Naive thymus-derived CD4-positive, alpha-beta T cell (primary cell): ENCODE data around the gene CERS5. TPM values are rescaled to one million over a fixed set of nuclear protein-coding genes. Genes with fewer than 3 reads are reported as not detected.

ENCODE experiments used
- ATAC-seq: fragments of 150-1000 bp; cut with Tn5 transposase; 2 replicates; pipeline ENCODE4 v1.10.0; 2021; ENCODE audit warnings: mild to moderate bottlenecking, moderate library complexity
- CTCF ChIA-PET: fragments of 350-600 bp; sonication (Branson Sonifier 250); formaldehyde crosslinking; loops from one replicate; lab custom pipeline; 2021; ENCODE audit warnings: antibody characterized with exemption; lab: Charles Lee
- POLR2A ChIA-PET: fragments of 350-600 bp; sonication (Branson Sonifier 250); formaldehyde crosslinking; loops from one replicate; lab custom pipeline; 2021; ENCODE audit warnings: antibody characterized with exemption, inconsistent platforms; lab: Charles Lee
- DNase-seq, 9 donors: peaks; one replicate each; pipeline versions ENCODE4 v3.0.0 to v3.0.0-alpha.2; 2020 to 2022; ENCODE audit warnings: mixed read lengths in 1 of 9
- H3K27ac ChIP-seq: one replicate; pipeline ENCODE4 v1.7.0; 2013; ENCODE audit warnings: mild to moderate bottlenecking, low read depth, low read length, moderate library complexity
- H3K27me3 ChIP-seq, 2 donors: one replicate each; pipeline ENCODE4 v1.7.0; 2013; ENCODE audit warnings: low read length in 2 of 2, mild to moderate bottlenecking in 2 of 2, moderate library complexity in 2 of 2; ENCODE audit not compliant: control insufficient read depth in 2 of 2, insufficient read depth in 2 of 2
- H3K36me3 ChIP-seq, 3 experiments: 1 replicate in 2 of 3; 2 replicates in 1 of 3; pipeline ENCODE4 v1.7.0; 2013; ENCODE audit warnings: low read length in 3 of 3, mild to moderate bottlenecking in 3 of 3, moderate library complexity in 1 of 3; ENCODE audit not compliant: insufficient read depth in 3 of 3, control insufficient read depth in 2 of 3
- H3K4me1 ChIP-seq, 2 donors: one replicate each; pipeline ENCODE4 v1.7.0; 2013; ENCODE audit warnings: low read length in 2 of 2, mild to moderate bottlenecking in 2 of 2, moderate library complexity in 1 of 2; ENCODE audit not compliant: control insufficient read depth in 2 of 2, insufficient read depth in 2 of 2
- H3K4me3 ChIP-seq: 2 replicates; pipeline ENCODE4 v1.7.0; 2013; ENCODE audit warnings: mild to moderate bottlenecking, low read length
- H3K9me3 ChIP-seq, 3 experiments: 1 replicate in 2 of 3; 2 replicates in 1 of 3; pipeline ENCODE4 v1.7.0; 2013; ENCODE audit warnings: low read length in 3 of 3; ENCODE audit not compliant: control insufficient read depth in 2 of 3
- H3K27ac Mint-ChIP-seq, 9 donors: one replicate each; pipeline ENCODE4 v1.8.0; 2020 to 2022; ENCODE audit warnings: mixed read lengths in 9 of 9, mild to moderate bottlenecking in 8 of 9, moderate library complexity in 5 of 9, inconsistent platforms in 2 of 9
- H3K27me3 Mint-ChIP-seq, 5 donors: one replicate each; pipeline ENCODE4 v1.8.0; 2021 to 2022; ENCODE audit warnings: mixed read lengths in 5 of 5, mild to moderate bottlenecking in 1 of 5
- H3K36me3 Mint-ChIP-seq, 5 donors: one replicate each; pipeline ENCODE4 v1.8.0; 2020 to 2022; ENCODE audit warnings: mixed read lengths in 5 of 5, mild to moderate bottlenecking in 3 of 5, inconsistent platforms in 1 of 5
- H3K4me1 Mint-ChIP-seq, 7 donors: one replicate each; pipeline ENCODE4 v1.8.0; 2020 to 2022; ENCODE audit warnings: mixed read lengths in 7 of 7, mild to moderate bottlenecking in 3 of 7, inconsistent platforms in 1 of 7
- H3K4me3 Mint-ChIP-seq, 10 donors: one replicate each; pipeline ENCODE4 v1.8.0; 2020 to 2022; ENCODE audit warnings: mild to moderate bottlenecking in 10 of 10, mixed read lengths in 10 of 10, moderate library complexity in 6 of 10, inconsistent platforms in 2 of 10
- H3K9me3 Mint-ChIP-seq, 11 donors: one replicate each; pipeline ENCODE4 v1.8.0; 2020 to 2022; ENCODE audit warnings: mixed read lengths in 11 of 11, mild to moderate bottlenecking in 4 of 11, inconsistent platforms in 1 of 11, moderate library complexity in 1 of 11
- intact Hi-C, 2 donors: fragments of 100-400 bp; cut with micrococcal nuclease; formaldehyde crosslinking; loops; one replicate each; pipeline ENCODE4 v1.15.1; 2023
- polyA plus RNA-seq, 2 donors: library from polyadenylated mRNA; unstranded; fragments of 300-500 nt; fragmentation: Illumina TruSeq; gene quantifications; one replicate each; pipeline ENCODE4 v1.2.3, GENCODE V29; 2021
- total RNA-seq, 6 experiments: library from RNA in 5 of 6; stranded (reverse) in 5 of 6; gene quantifications; 1 replicate in 5 of 6; 2 replicates in 1 of 6; pipeline ENCODE4 v1.2.3 and lab custom pipeline; 2021 to 2026

The CERS5 gene, protein sequence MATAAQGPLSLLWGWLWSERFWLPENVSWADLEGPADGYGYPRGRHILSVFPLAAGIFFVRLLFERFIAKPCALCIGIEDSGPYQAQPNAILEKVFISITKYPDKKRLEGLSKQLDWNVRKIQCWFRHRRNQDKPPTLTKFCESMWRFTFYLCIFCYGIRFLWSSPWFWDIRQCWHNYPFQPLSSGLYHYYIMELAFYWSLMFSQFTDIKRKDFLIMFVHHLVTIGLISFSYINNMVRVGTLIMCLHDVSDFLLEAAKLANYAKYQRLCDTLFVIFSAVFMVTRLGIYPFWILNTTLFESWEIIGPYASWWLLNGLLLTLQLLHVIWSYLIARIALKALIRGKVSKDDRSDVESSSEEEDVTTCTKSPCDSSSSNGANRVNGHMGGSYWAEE
- total RNA-seq (10 to 100 TPM; 41.0 to 52.2 (median 47.7) TPM), polyA plus RNA-seq (10 to 100 TPM; 33.7 to 38.1 TPM), total RNA-seq (lab: John Stamatoyannopoulos, UW) (33.0 reads per million, percentile 62 among the genes with 10 or more reads in this experiment)

DNA sequence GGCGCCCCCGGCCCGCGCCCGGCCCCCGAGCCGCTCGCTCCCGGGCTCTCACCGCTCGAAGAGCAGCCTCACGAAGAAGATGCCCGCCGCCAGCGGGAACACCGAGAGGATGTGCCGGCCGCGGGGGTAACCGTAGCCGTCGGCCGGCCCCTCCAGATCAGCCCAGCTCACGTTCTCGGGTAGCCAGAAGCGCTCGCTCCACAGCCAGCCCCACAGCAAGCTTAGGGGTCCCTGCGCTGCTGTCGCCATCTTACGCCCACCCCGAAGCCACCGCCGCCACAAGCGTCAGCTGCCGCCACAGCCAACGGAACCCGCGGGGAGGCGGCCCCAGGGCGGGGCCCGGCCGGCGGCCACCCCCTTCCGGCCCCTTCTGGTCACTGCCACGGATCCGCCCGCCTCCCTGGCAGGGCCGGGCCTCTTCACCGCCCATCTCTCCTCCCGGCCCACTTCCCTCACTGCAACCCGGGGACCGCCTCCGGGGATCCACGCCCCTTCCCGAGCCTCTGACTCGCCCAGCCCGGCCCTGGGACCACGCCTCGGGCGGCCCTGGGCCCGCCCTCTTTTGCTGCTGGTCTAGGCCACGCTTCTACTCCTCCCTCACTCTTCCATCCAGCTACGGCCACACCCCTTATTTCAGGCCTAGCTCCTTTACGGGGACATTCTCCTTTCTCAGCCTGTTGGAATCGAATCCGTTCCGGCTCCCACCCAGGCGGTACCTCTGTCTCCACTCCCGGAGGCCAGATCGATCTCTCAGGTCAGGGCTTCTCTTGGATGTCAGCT lies at the start of gene CERS5:
Gene CERS5 (minus strand): TSS at position 321 of the 780 bp plus-strand sequence. CDS start 72 bp downstream, at position 249.
- Mint-ChIP-seq H3K9me3 (peaks cover 0 to 9% (median 0%) of the 10 kb centered on the region in 11 donors), H3K4me1 (peaks cover 16 to 36% (median 30%) of the 10 kb centered on the region in 7 donors), H3K27ac (peak within 1 kb of the TSS; percentile 84 to 98 (median 93)), H3K4me3 (peak within 1 kb of the TSS; percentile 82 to 98 (median 93)), H3K36me3 (peaks cover 0 to 12% (median 0%) of the 10 kb centered on the region in 5 donors), H3K27me3 (no peaks in the 10 kb centered on the region)
- Histone ChIP-seq H3K27me3 (no peaks in the 10 kb centered on the region), H3K27ac (peak within 1 kb of the TSS; percentile 93), H3K9me3 (no peaks in the 10 kb centered on the region), H3K36me3 (peaks cover 0 to 5% (median 0%) of the 10 kb centered on the region in 3 experiments), H3K4me1 (peaks cover 11 to 13% of the 10 kb centered on the region in 2 donors), H3K4me3 (peak within 1 kb of the TSS; percentile 69)
- POLR2A ChIA-PET: interaction anchor here (0.6 to 2.9 kb wide), 15 partner anchors 10 to 174 kb away, joined by 3 to 35 read pairs (median 4); partner anchors contain the start of gene COX14
- CTCF ChIA-PET: interaction anchor here (0.5 to 1.8 kb wide), 9 partner anchors 9 to 341 kb away, joined by 3 to 11 read pairs (median 4); partner anchors contain the start of genes COX14 and SMARCD1
- ATAC-seq (peak; percentile 99), DNase-seq (peak; percentile 87 to 98 (median 93))
- intact Hi-C loops: loop anchor here (1.0 to 2.0 kb wide), 11 partner anchors 8 to 426 kb away; partner anchors contain the start of genes LARP4 (in 2 of the 2), RACGAP1 (in 2 of the 2), SMARCD1 (in 2 of the 2) and COX14 (in 1 of the 2)

DNA sequence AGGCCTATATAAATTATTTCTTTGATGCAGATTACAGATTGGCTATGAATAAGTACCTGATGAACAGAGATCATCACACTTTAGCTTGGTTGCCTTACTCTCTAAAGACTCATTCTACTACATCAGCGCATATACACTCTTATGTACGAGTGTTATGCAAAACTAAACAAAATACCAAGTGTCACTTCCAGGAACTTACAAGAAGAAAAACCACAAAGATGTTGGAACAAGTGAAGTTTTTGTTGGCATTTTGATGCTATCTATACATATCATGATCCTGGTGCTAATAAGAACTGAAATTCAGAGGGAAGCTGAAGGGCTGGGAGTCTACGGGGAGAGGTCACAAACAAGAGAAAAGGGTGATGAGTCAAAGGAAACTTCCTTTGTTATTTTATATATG lies 47.9 kb upstream of the CERS5 start:
- Mint-ChIP-seq H3K4me1 (peaks cover 27 to 78% (median 62%) of the 10 kb centered on the region in 7 donors), H3K27me3 (no peaks in the 10 kb centered on the region), H3K4me3 (peak overlapping the region in 3 of 10 donors; percentile 2 to 38 (median 7)), H3K36me3 (peaks cover 0 to 9% (median 8%) of the 10 kb centered on the region in 5 donors), H3K27ac (peak overlapping the region; percentile 18 to 98 (median 61)), H3K9me3 (no peaks in the 10 kb centered on the region)
- CTCF ChIA-PET: interaction anchor here (0.6 kb wide), 1 partner anchor 10 kb away, joined by 5 read pairs; no protein-coding TSS in a partner anchor
- intact Hi-C loops: no loop called here
- ATAC-seq (no peak), DNase-seq (no peak)
- Histone ChIP-seq H3K27me3 (no peaks in the 10 kb centered on the region), H3K4me3 (no peak overlapping the region), H3K36me3 (no peaks in the 10 kb centered on the region), H3K27ac (no peak overlapping the region), H3K9me3 (no peaks in the 10 kb centered on the region), H3K4me1 (peaks cover 17 to 41% of the 10 kb centered on the region in 2 donors)
- POLR2A ChIA-PET: no interaction called here

DNA sequence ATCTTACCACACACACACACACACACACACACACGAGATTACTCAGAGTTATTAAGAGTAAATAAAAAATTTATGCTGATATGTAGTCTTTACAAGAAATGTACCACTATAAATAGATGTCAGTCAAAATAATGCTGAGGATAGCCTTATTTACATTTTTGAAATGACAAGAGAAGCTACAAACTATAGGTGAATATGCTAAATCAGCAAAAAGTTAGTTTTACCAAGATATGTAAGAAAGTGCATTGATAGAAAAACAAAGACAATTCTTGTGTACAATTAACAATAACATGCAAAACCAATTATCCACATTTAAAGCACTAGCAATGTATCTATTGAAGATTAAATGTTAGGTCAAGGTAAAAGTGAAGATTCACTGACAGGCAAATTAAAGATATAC lies 46.8 kb upstream of the CERS5 start:
- DNase-seq (no peak), ATAC-seq (no peak)
- Histone ChIP-seq H3K4me1 (peaks cover 17 to 40% of the 10 kb centered on the region in 2 donors), H3K27me3 (no peaks in the 10 kb centered on the region), H3K4me3 (no peak overlapping the region), H3K36me3 (no peaks in the 10 kb centered on the region), H3K9me3 (no peaks in the 10 kb centered on the region), H3K27ac (peak overlapping the region; percentile 43)
- H3K27me3 Mint-ChIP-seq: no peaks in the 10 kb centered on the region
- H3K27ac Mint-ChIP-seq: peak overlapping the region in 8 of 9 donors; percentile 52 to 98 (median 74)
- intact Hi-C loops: loop anchor here in 1 of 2 donors (5.0 kb wide), 1 partner anchor 98 kb away; no protein-coding TSS in a partner anchor
- peak overlapping the region in 2 of 10 donors; percentile 1 to 49 for H3K4me3 Mint-ChIP-seq
- H3K36me3 Mint-ChIP-seq: peaks cover 0 to 11% (median 8%) of the 10 kb centered on the region in 5 donors
- H3K9me3 Mint-ChIP-seq: no peaks in the 10 kb centered on the region
- POLR2A ChIA-PET: interaction anchor here (0.6 to 3.9 kb wide), 3 partner anchors 8 to 1610 kb away, joined by 3 to 44 read pairs (median 4); no protein-coding TSS in a partner anchor
- CTCF ChIA-PET: interaction anchor here (3.6 kb wide), 1 partner anchor 8 kb away, joined by 17 read pairs; no protein-coding TSS in a partner anchor
- peaks cover 27 to 69% (median 55%) of the 10 kb centered on the region in 7 donors for H3K4me1 Mint-ChIP-seq

DNA sequence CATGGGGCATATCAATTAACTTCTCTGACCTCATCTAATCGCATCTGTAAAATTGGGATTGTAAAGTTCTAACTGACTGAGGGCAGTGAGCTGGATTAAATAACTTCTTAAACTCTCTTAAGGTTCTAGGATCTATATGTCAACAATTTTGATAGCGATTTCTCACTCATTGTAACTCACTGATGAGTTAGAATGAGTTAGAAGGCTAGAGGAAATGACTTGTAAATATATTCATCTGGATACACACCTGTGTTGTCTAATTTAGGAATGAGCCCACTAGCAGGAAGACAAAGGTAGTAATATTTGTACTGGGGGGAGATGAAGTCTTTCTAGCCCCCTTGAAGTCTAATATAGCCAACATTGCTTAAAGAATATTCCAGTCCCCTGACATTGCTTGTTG lies 46.3 kb upstream of the CERS5 start:
- ATAC-seq (no peak), DNase-seq (no peak)
- H3K27me3 ChIP-seq: no peaks in the 10 kb centered on the region
- intact Hi-C loops: loop anchor here in 1 of 2 donors (5.0 kb wide), 1 partner anchor 99 kb away; no protein-coding TSS in a partner anchor
- ChIA-PET POLR2A (interaction anchor here (0.6 to 3.9 kb wide), 3 partner anchors 8 to 1610 kb away, joined by 3 to 44 read pairs (median 6); no protein-coding TSS in a partner anchor), CTCF (interaction anchor here (3.6 kb wide), 1 partner anchor 8 kb away, joined by 17 read pairs; no protein-coding TSS in a partner anchor)
- peak overlapping the region; percentile 43 for H3K27ac ChIP-seq
- Mint-ChIP-seq H3K4me1 (peaks cover 27 to 64% (median 52%) of the 10 kb centered on the region in 7 donors), H3K4me3 (peak overlapping the region in 2 of 10 donors; percentile 1 to 49), H3K27ac (peak overlapping the region; percentile 52 to 98 (median 74)), H3K9me3 (no peaks in the 10 kb centered on the region), H3K36me3 (peaks cover 0 to 11% (median 8%) of the 10 kb centered on the region in 5 donors), H3K27me3 (no peaks in the 10 kb centered on the region)
- peaks cover 17 to 40% of the 10 kb centered on the region in 2 donors for H3K4me1 ChIP-seq
- no peaks in the 10 kb centered on the region for H3K36me3 ChIP-seq
- no peaks in the 10 kb centered on the region for H3K9me3 ChIP-seq
- H3K4me3 ChIP-seq: no peak overlapping the region

DNA sequence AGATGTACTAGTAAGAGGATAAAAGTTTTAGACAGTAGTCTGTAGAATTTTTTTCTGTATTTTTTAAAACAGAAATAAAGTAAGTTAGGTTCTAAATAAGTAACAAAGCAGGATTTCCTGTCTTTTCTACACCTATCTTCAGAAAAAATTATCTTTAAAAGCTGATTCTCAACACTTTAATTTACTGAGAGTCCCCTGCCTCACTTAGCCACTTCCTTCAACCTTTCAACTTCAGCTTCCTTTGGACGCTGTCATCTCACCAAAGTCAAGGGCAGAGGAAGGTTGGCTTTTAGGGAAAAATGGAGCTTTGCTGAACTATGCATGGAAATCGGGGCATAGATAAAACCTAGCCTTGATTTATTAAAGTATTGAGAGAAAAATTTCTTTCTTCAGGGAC lies 44.9 kb upstream of the CERS5 start:
- DNase-seq (peak in 1 of 9 donors; percentile 13), ATAC-seq (no peak)
- Mint-ChIP-seq H3K27ac (peak overlapping the region; percentile 86 to 98 (median 94)), H3K4me1 (peaks cover 25 to 54% (median 47%) of the 10 kb centered on the region in 7 donors), H3K9me3 (no peaks in the 10 kb centered on the region), H3K4me3 (peak overlapping the region; percentile 69 to 86 (median 74)), H3K27me3 (no peaks in the 10 kb centered on the region), H3K36me3 (peaks cover 0 to 9% (median 4%) of the 10 kb centered on the region in 5 donors)
- Histone ChIP-seq H3K4me3 (peak overlapping the region; percentile 36), H3K27ac (peak overlapping the region; percentile 65), H3K36me3 (no peaks in the 10 kb centered on the region), H3K9me3 (no peaks in the 10 kb centered on the region), H3K4me1 (peaks cover 17 to 36% of the 10 kb centered on the region in 2 donors), H3K27me3 (no peaks in the 10 kb centered on the region)
- intact Hi-C loops: loop anchor here in 1 of 2 donors (1.0 to 5.0 kb wide), 2 partner anchors 8 to 100 kb away; no protein-coding TSS in a partner anchor
- POLR2A ChIA-PET: interaction anchor here (0.8 to 3.9 kb wide), 3 partner anchors 9 to 71 kb away, joined by 6 to 44 read pairs (median 8); no protein-coding TSS in a partner anchor
- CTCF ChIA-PET: interaction anchor here (0.7 to 3.6 kb wide), 3 partner anchors 10 to 36 kb away, joined by 3 to 17 read pairs (median 4); no protein-coding TSS in a partner anchor
